AG04450 (cell line): ENCODE measurements around the gene NOS3. TPM values are rescaled to one million over a fixed set of nuclear protein-coding genes. Genes with fewer than 3 reads are reported as not detected.

Source experiments
- CTCF ChIA-PET: fragments of 300-600, 350-600 bp; formaldehyde crosslinking; extraction: SDS; loops from one replicate; lab custom pipeline; 2022; ENCODE audit warnings: antibody characterized with exemption, inconsistent platforms; lab: Charles Lee
- POLR2A ChIA-PET: fragments of 350-600 bp; formaldehyde crosslinking; extraction: SDS; loops from one replicate; lab custom pipeline; 2021; ENCODE audit warnings: antibody characterized with exemption, inconsistent platforms; lab: Yijun Ruan, JAX
- DNase-seq: peaks from one replicate; pipeline ENCODE4 v3.0.0-alpha.2; 2011; ENCODE audit warnings: low read depth, low spot score
- H3K27ac ChIP-seq: one replicate; pipeline ENCODE4 v1.5.1; 2012; ENCODE audit warnings: low read depth, low read length, control low read depth
- H3K27me3 ChIP-seq: one replicate; pipeline ENCODE4 v1.6.0; 2012; ENCODE audit warnings: low read length; ENCODE audit not compliant: control insufficient read depth, insufficient read depth
- H3K4me3 ChIP-seq: 2 replicates; pipeline ENCODE4 v1.5.1; 2011; ENCODE audit warnings: mild to moderate bottlenecking, low read depth, low read length, control low read depth
- H3K9me3 ChIP-seq: 2 replicates; pipeline ENCODE4 v1.5.1; 2012; ENCODE audit warnings: low read length; ENCODE audit not compliant: control insufficient read depth, insufficient read depth
- CTCF ChIP-seq: IDR thresholded peaks from 2 replicates; pipeline ENCODE4 v1.5.1; 2011; ENCODE audit warnings: low read depth, low read length, control low read depth, inconsistent platforms
- polyA plus RNA-seq: library from polyadenylated mRNA; depleted of rRNA; stranded (reverse); fragments of >200 nt; gene quantifications from 2 replicates; pipeline ENCODE4 v1.2.3, GENCODE V29; 2011

NOS3 gene
- polyA plus RNA-seq, 1 experiment = 0.60 TPM

GRCh38 chr7:150965273-150965830 lies 25.5 kb upstream of the NOS3 start:
- no peak overlapping the region for H3K4me3 ChIP-seq
- no peak for TF ChIP-seq CTCF
- ChIA-PET POLR2A (interaction anchor here (0.9 kb wide), 1 partner anchor 45 kb away, joined by 3 read pairs; no protein-coding TSS in a partner anchor), CTCF (interaction anchor here (0.6 to 2.4 kb wide), 5 partner anchors 21 to 146 kb away, joined by 3 to 13 read pairs (median 4); no protein-coding TSS in a partner anchor)
- peaks cover 46% of the 10 kb centered on the region for H3K27me3 ChIP-seq
- no peak for DNase-seq
- H3K9me3 ChIP-seq = no peaks in the 10 kb centered on the region; the same call in 1 of the 2 replicates
- H3K27ac ChIP-seq = no peak overlapping the region

GRCh38 chr7:150966002-150966401 lies 24.8 kb upstream of the NOS3 start:
- POLR2A ChIA-PET = interaction anchor here (0.9 kb wide), 1 partner anchor 44 kb away, joined by 3 read pairs; no protein-coding TSS in a partner anchor

GRCh38 chr7:150967349-150967748 lies 23.5 kb upstream of the NOS3 start:
- Histone ChIP-seq H3K4me3 (no peak overlapping the region), H3K27ac (no peak overlapping the region), H3K27me3 (peaks cover 66% of the 10 kb centered on the region), H3K9me3 (no peaks in the 10 kb centered on the region; the same call in 1 of the 2 replicates)
- POLR2A ChIA-PET = interaction anchor here (0.5 kb wide), 1 partner anchor 32 kb away, joined by 10 read pairs; no protein-coding TSS in a partner anchor
- TF ChIP-seq CTCF = no peak
- CTCF ChIA-PET = interaction anchor here (1.0 to 2.0 kb wide), 3 partner anchors 18 to 67 kb away, joined by 4 to 6 read pairs (median 4); no protein-coding TSS in a partner anchor
- DNase-seq = no peak

More at GRCh38 chr7:150966002-150966401, 24.8 kb upstream of the NOS3 start:
- Histone ChIP-seq H3K27ac (no peak overlapping the region), H3K4me3 (no peak overlapping the region), H3K27me3 (peaks cover 52% of the 10 kb centered on the region), H3K9me3 (no peaks in the 10 kb centered on the region; the same call in 1 of the 2 replicates)
- 0 out of 2 replicates have a peak, but pooled peaks have one; percentile 12 for TF ChIP-seq CTCF
- CTCF ChIA-PET = interaction anchor here (0.6 to 2.4 kb wide), 5 partner anchors 20 to 151 kb away, joined by 3 to 13 read pairs (median 5); no protein-coding TSS in a partner anchor
- no peak for DNase-seq

GRCh38 chr7:150968056-150968733 lies 22.6 kb upstream of the NOS3 start:
- Histone ChIP-seq H3K9me3 (no peaks in the 10 kb centered on the region; the same call in 1 of the 2 replicates), H3K4me3 (no peak overlapping the region), H3K27me3 (peaks cover 72% of the 10 kb centered on the region), H3K27ac (no peak overlapping the region)
- DNase-seq = no peak
- TF ChIP-seq CTCF = no peak
- CTCF ChIA-PET = interaction anchor here (1.2 to 2.0 kb wide), 2 partner anchors 17 to 68 kb away, joined by 4 to 6 read pairs; no protein-coding TSS in a partner anchor
- POLR2A ChIA-PET = no interaction called here
